K562 (cell line): ENCODE data around the gene CBFA2T2. TPM values are rescaled to one million over a fixed set of nuclear protein-coding genes. Genes with fewer than 3 reads are reported as not detected.

Experiments used
- BRD9 ChIP-seq: fragments of 450-650 bp; IDR thresholded peaks from 2 replicates; pipeline ENCODE4 v1.6.1; 2018; ENCODE audit warnings: low read depth; ENCODE audit not compliant: partially characterized antibody
- CHD2 ChIP-seq: IDR thresholded peaks from 2 replicates; pipeline ENCODE4 v1.6.1; 2011; ENCODE audit warnings: low read depth, low read length
- DIDO1 ChIP-seq: fragments of 450-650 bp; IDR thresholded peaks from 2 replicates; pipeline ENCODE4 v1.6.1; 2016; ENCODE audit warnings: low read depth, missing biosample characterization, missing genetic modification characterization
- FOXA3 ChIP-seq, 2 experiments: fragments of 450-650 bp in 1 of 2; sonication (generic) in 1 of 2; formaldehyde crosslinking; IDR thresholded peaks in 1 of 2; conservative IDR thresholded peaks in 1 of 2; 2 replicates each; pipeline versions ENCODE4 v1.4.0 to v1.8.0; 2020 to 2022; ENCODE audit warnings: mild to moderate bottlenecking in 2 of 2, missing genetic modification reagents in 1 of 2
- FOXJ2 ChIP-seq: fragments of 200-800 bp; sonication (Bioruptor generic); IDR thresholded peaks from 2 replicates; pipeline ENCODE4 v1.6.1; 2016; ENCODE audit warnings: missing genetic modification characterization, missing compliant biosample characterization
- HDAC3 ChIP-seq: fragments of 450-650 bp; IDR thresholded peaks from 2 replicates; pipeline ENCODE4 v1.6.1; 2018; ENCODE audit warnings: borderline replicate concordance, mild to moderate bottlenecking, moderate library complexity; ENCODE audit not compliant: partially characterized antibody
- HDGF ChIP-seq: fragments of 450-650 bp; IDR thresholded peaks from 2 replicates; pipeline ENCODE4 v1.6.1; 2016
- HEY1 ChIP-seq: fragments of 250-450 bp; sonication (Bioruptor Pico); IDR thresholded peaks from 2 replicates; pipeline ENCODE4 v1.5.0; 2020; ENCODE audit warnings: mild to moderate bottlenecking, moderate library complexity, borderline replicate concordance
- KLF10 ChIP-seq: fragments of 250-450 bp; sonication (Bioruptor Pico); IDR thresholded peaks from 2 replicates; pipeline ENCODE4 v1.6.1; 2021; ENCODE audit warnings: matching md5 sums
- MCM3 ChIP-seq: fragments of 450-650 bp; IDR thresholded peaks from 2 replicates; pipeline ENCODE4 v1.6.1; 2016
- MYNN ChIP-seq, 2 experiments: sonication (generic); formaldehyde crosslinking in 1 of 2; IDR thresholded peaks; 2 replicates each; pipeline versions ENCODE4 v1.5.0 to v1.6.1; 2016 to 2020; ENCODE audit warnings: antibody characterized with exemption in 1 of 2, missing genetic modification reagents in 1 of 2
- PHTF2 ChIP-seq: fragments of 250-450 bp; sonication (Bioruptor Pico); IDR thresholded peaks from 2 replicates; pipeline ENCODE4 v1.5.0; 2021; ENCODE audit warnings: mild to moderate bottlenecking
- POLR2AphosphoS5 ChIP-seq: IDR thresholded peaks from 2 replicates; pipeline ENCODE4 v1.6.1; 2011; ENCODE audit warnings: mild to moderate bottlenecking, low read depth, low read length, moderate library complexity; ENCODE audit not compliant: control insufficient read depth, insufficient read depth
- SAP30 ChIP-seq: fragments of 200-600 bp; sonication (generic); IDR thresholded peaks from 2 replicates; pipeline ENCODE4 v1.6.1; 2012; ENCODE audit warnings: borderline replicate concordance, low read depth, mild to moderate bottlenecking, moderate library complexity, low read length, control low read depth, inconsistent platforms; ENCODE audit not compliant: insufficient read depth, poor library complexity, severe bottlenecking
- SMAD3 ChIP-seq: fragments of 450-650 bp; formaldehyde crosslinking; conservative IDR thresholded peaks from 2 replicates; pipeline ENCODE4 v1.4.0; 2020; ENCODE audit warnings: mild to moderate bottlenecking
- SUPT5H ChIP-seq: fragments of 450-650 bp; IDR thresholded peaks from 2 replicates; pipeline ENCODE4 v1.6.1; 2016
- XRCC3 ChIP-seq: fragments of 450-650 bp; IDR thresholded peaks from 2 replicates; pipeline ENCODE4 v1.6.1; 2017; ENCODE audit warnings: mild to moderate bottlenecking, moderate library complexity
- YY1 ChIP-seq, 3 experiments: IDR thresholded peaks; 2 replicates each; pipeline ENCODE4 v1.6.1; 2011; ENCODE audit warnings: low read length in 2 of 3, mild to moderate bottlenecking in 2 of 3, moderate library complexity in 2 of 3, borderline replicate concordance in 1 of 3, control low read depth in 1 of 3, low read depth in 1 of 3; ENCODE audit not compliant: insufficient read depth in 3 of 3, insufficient replicate concordance in 2 of 3, control insufficient read depth in 1 of 3, insufficient read length in 1 of 3; ENCODE audit errors: extremely low read depth in 1 of 3
- ZBTB8A ChIP-seq: fragments of 450-650 bp; IDR thresholded peaks from 2 replicates; pipeline ENCODE4 v1.6.1; 2018; ENCODE audit warnings: mild to moderate bottlenecking, moderate library complexity; ENCODE audit not compliant: partially characterized antibody
- ZC3H11A ChIP-seq: IDR thresholded peaks from 2 replicates; pipeline ENCODE4 v1.6.1; 2012; ENCODE audit warnings: low read depth, low read length, improper control_type of control experiment
- ZNF3 ChIP-seq: fragments of 250-450 bp; sonication (Bioruptor Pico); IDR thresholded peaks from 2 replicates; pipeline ENCODE4 v1.5.0; 2021; ENCODE audit warnings: mild to moderate bottlenecking, moderate library complexity
- ZNF668 ChIP-seq: fragments of 250-450 bp; sonication (Bioruptor Pico); IDR thresholded peaks from 2 replicates; pipeline ENCODE4 v1.8.0; 2022; ENCODE audit warnings: mild to moderate bottlenecking, inconsistent platforms
- ZNF780A ChIP-seq: fragments of 250-450 bp; sonication (Bioruptor Pico); IDR thresholded peaks from 2 replicates; pipeline ENCODE4 v1.5.0; 2021; ENCODE audit warnings: mild to moderate bottlenecking
- polyA plus RNA-seq, 8 experiments: library from polyadenylated mRNA; depleted of rRNA in 4 of 8; stranded (reverse) in 5 of 8; unstranded in 3 of 8; fragments of >200 nt; fragmentation: Nextera tagmentation in 2 of 8; fragmentation: Illumina TruSeq in 1 of 8; extraction: Ambion mirVana in 2 of 8; extraction: Trizol in 1 of 8; gene quantifications; 2 replicates each; pipeline versions ENCODE4 v1.2.1 to v1.2.3, GENCODE V29; 2011 to 2014; ENCODE audit warnings: inconsistent platforms in 1 of 8, missing spikeins in 1 of 8
- total RNA-seq, 7 experiments: library from RNA; depleted of rRNA in 6 of 7; stranded (reverse); fragments of >200 nt in 6 of 7; fragmentation: Illumina TruSeq in 2 of 7; extraction: Trizol in 2 of 7; gene quantifications; 2 replicates each; pipeline versions ENCODE4 v1.2.1 to v1.2.3, GENCODE V29; 2011 to 2021; ENCODE audit warnings: low replicate concordance in 1 of 7
- TF ChIP-seq, protein P1 (sequence below): fragments of 150-350 bp; conservative IDR thresholded peaks from 2 replicates; pipeline ENCODE4 v1.6.1; 2014; ENCODE audit warnings: low read length
- TF ChIP-seq, protein P2 (sequence below): fragments of 250-450 bp; sonication (Bioruptor Pico); IDR thresholded peaks from 2 replicates; pipeline ENCODE4 v1.6.1; 2021; ENCODE audit warnings: mild to moderate bottlenecking

The CBFA2T2 gene
- total and polyA plus RNA-seq, 9 of the 15 experiments (the other 6 are each of a cell fraction or from before 2014, with no cell fraction given) = 0.27 to 9.6 (median 5.8) TPM

DNA sequence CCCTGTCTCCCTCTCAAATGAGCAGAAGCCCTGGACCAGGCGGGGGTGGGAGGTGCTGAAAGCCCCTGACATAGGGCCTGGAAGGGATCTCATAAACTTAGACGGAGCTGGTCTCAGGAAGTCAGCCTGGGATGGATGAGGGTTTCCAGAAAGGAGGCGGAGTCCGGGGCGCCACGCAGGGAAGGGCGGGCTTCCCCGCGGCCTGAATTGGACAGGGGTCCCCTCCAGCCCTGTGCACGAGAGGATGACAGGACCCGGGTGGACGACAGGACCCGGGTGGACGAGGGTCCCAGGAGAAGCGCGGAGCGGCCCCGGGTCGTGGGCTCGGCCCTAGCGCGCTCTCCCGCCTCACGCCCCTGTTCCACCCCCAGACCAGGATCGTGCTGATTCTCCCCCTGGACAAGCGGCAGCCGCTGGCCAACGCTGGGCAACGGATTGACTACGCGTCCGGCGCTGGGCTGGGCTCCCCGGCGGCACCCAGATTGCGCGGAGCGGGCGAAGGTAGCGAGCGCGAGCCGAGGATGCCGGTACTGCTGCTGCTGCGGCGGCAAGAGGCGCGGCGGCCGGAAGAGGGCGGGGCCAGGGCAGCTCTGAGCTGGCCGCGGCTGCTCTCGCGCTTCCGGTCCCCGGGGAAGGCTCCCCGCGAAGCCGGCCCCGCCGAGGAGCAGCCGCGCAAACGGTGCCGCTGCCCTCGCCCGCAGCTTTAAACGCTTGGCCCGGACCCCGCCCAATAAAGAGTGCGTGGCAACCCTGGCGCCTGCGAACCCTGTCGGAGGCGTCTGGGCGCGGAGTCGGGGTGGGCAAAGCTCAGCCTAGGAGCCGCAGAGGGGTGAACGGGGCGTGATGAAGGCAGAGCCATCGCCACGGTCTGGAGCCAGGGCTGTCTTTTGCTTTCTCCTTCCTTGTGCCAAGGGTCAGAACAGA is 173.5 kb downstream of the CBFA2T2 start (continued):
- TF ChIP-seq ZNF668 (CRISPR knock-in tag) = no peak
- no peak for TF ChIP-seq HDGF
- TF ChIP-seq HEY1 (CRISPR knock-in tag) = no peak
- TF ChIP-seq MCM3 = no peak
- peak; percentile 18 for TF ChIP-seq SAP30
- peak; percentile 77 for TF ChIP-seq SUPT5H
- no peak for TF ChIP-seq BRD9
- no peak for TF ChIP-seq ZNF780A
- peak in 2 of 3 experiments; percentile 57 to 59 for TF ChIP-seq YY1 (IDR thresholded peaks at IDR 0.05; ENCODE audit: borderline replicate concordance in 1 of 3, control insufficient read depth in 1 of 3, extremely low read depth in 1 of 3, insufficient read depth in 3 of 3, insufficient read length in 1 of 3, insufficient replicate concordance in 2 of 3, low read depth in 1 of 3, low read length in 2 of 3)
- no peak for TF ChIP-seq ZBTB8A
- TF ChIP-seq MYNN (IDR thresholded peaks at IDR 0.05) = no peak; the same call in none of the 2 replicates
- no peak for TF ChIP-seq MYNN (CRISPR knock-in tag; IDR thresholded peaks at IDR 0.05)
- no peak for TF ChIP-seq XRCC3
- no peak for TF ChIP-seq ZC3H11A
- no peak for TF ChIP-seq ZNF3 (CRISPR knock-in tag)
- TF ChIP-seq DIDO1 (tag) = no peak
- no peak for TF ChIP-seq CHD2
- no peak for TF ChIP-seq PHTF2 (CRISPR knock-in tag)
- TF ChIP-seq FOXA3 (CRISPR knock-in tag; conservative IDR thresholded peaks at IDR 0.05 in 1 of 2, IDR thresholded peaks at IDR 0.05 in 1 of 2) = 0 out of 4 replicates have a peak, but pooled peaks of 1 of the 2 experiments have one; percentile 23
- TF ChIP-seq, protein P1, sequence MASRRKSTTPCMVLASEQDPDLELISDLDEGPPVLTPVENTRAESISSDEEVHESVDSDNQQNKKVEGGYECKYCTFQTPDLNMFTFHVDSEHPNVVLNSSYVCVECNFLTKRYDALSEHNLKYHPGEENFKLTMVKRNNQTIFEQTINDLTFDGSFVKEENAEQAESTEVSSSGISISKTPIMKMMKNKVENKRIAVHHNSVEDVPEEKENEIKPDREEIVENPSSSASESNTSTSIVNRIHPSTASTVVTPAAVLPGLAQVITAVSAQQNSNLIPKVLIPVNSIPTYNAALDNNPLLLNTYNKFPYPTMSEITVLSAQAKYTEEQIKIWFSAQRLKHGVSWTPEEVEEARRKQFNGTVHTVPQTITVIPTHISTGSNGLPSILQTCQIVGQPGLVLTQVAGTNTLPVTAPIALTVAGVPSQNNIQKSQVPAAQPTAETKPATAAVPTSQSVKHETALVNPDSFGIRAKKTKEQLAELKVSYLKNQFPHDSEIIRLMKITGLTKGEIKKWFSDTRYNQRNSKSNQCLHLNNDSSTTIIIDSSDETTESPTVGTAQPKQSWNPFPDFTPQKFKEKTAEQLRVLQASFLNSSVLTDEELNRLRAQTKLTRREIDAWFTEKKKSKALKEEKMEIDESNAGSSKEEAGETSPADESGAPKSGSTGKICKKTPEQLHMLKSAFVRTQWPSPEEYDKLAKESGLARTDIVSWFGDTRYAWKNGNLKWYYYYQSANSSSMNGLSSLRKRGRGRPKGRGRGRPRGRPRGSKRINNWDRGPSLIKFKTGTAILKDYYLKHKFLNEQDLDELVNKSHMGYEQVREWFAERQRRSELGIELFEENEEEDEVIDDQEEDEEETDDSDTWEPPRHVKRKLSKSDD = no peak
- TF ChIP-seq HDAC3 = no peak
- TF ChIP-seq POLR2AphosphoS5 = peak; percentile 55; the same call in 1 of the 2 replicates
- TF ChIP-seq, protein P2, sequence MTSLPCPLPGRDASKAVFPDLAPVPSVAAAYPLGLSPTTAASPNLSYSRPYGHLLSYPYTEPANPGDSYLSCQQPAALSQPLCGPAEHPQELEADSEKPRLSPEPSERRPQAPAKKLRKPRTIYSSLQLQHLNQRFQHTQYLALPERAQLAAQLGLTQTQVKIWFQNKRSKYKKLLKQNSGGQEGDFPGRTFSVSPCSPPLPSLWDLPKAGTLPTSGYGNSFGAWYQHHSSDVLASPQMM (CRISPR knock-in tag) = no peak
- no peak for TF ChIP-seq KLF10 (CRISPR knock-in tag)
- no peak for TF ChIP-seq FOXJ2
- no peak for TF ChIP-seq SMAD3
